HepG2 (cell line): ENCODE data around the gene FETUB. TPM values are rescaled to one million over a fixed set of nuclear protein-coding genes. Genes with fewer than 3 reads are reported as not detected.

ENCODE experiments used
- ATAC-seq: fragments of 200-7000 bp; cut with Tn5 transposase; 3 replicates; pipeline ENCODE4 v1.9.1; 2020; ENCODE audit warnings: mild to moderate bottlenecking, moderate library complexity
- BruUV-seq: library from RNA; stranded (reverse); fragments of 400-500 nt; replicated peaks from 2 replicates; lab custom pipeline; 2021; lab: Mats Ljungman, UMichigan
- CTCF ChIA-PET: fragments of 300-600 bp; formaldehyde crosslinking; extraction: SDS; loops from one replicate; lab custom pipeline; 2021; ENCODE audit warnings: low total read pairs, inconsistent platforms, low intra/inter-chr PET ratio; lab: Yijun Ruan, JAX
- POLR2A ChIA-PET: fragments of 350-600 bp; sonication (Branson Sonifier 250); formaldehyde crosslinking; loops from one replicate; lab custom pipeline; 2020; ENCODE audit warnings: antibody characterized with exemption, inconsistent platforms; lab: Yijun Ruan, JAX
- DNase-seq: peaks from one replicate; pipeline ENCODE4 v3.0.0-alpha.2; 2015; ENCODE audit warnings: low spot score
- FAIRE-seq: peaks from 3 replicates; lab custom pipeline; 2011; peaks lifted over from hg19 to GRCh38; lab: Jason Lieb, UNC
- H2AFZ ChIP-seq: one replicate; pipeline ENCODE4 v1.6.1; 2011; ENCODE audit warnings: low read length, inconsistent platforms
- H3K27ac ChIP-seq: fragments of 300-600 bp; 3 replicates; pipeline ENCODE4 v1.8.0; 2011; ENCODE audit warnings: mixed run types, mild to moderate bottlenecking, mixed read lengths, low read length, inconsistent platforms; ENCODE audit not compliant: insufficient read depth; ENCODE audit errors: extremely low read length
- H3K27me3 ChIP-seq, 2 experiments: fragments of 200-600 bp in 1 of 2; 2 replicates in 1 of 2; 3 replicates in 1 of 2; pipeline versions ENCODE4 v1.6.0 to v1.8.0; 2011; ENCODE audit warnings: low read length in 2 of 2, mild to moderate bottlenecking in 2 of 2, moderate library complexity in 2 of 2, inconsistent platforms in 1 of 2; ENCODE audit not compliant: insufficient read depth in 2 of 2, control insufficient read depth in 1 of 2
- H3K36me3 ChIP-seq, 2 experiments: fragments of 200-600 bp in 1 of 2; replicated peaks in 1 of 2; 2 replicates in 1 of 2; 3 replicates in 1 of 2; pipeline versions ENCODE4 v1.5.1 to v1.8.0; 2011; ENCODE audit warnings: low read length in 2 of 2, inconsistent platforms in 1 of 2; ENCODE audit not compliant: insufficient read depth in 2 of 2, control insufficient read depth in 1 of 2
- H3K4me1 ChIP-seq: 2 replicates; pipeline ENCODE4 v1.5.1; 2012; ENCODE audit warnings: low read length, inconsistent platforms; ENCODE audit not compliant: insufficient read depth
- H3K4me2 ChIP-seq: 2 replicates; pipeline ENCODE4 v1.6.0; 2011; ENCODE audit warnings: low read depth, low read length, inconsistent platforms
- H3K4me3 ChIP-seq, 3 experiments: fragments of 200-600 bp in 1 of 3; sonication (generic), shearing (Covaris generic) in 1 of 3; replicated peaks in 1 of 3; 2 replicates each; pipeline ENCODE4 v1.5.1; 2011 to 2016; ENCODE audit warnings: low read length in 3 of 3, inconsistent platforms in 2 of 3, low read depth in 2 of 3, mild to moderate bottlenecking in 2 of 3, control low read depth in 1 of 3, mixed read lengths in 1 of 3; ENCODE audit not compliant: insufficient read depth in 1 of 3
- H3K79me2 ChIP-seq: one replicate; pipeline ENCODE4 v1.6.1; 2011; ENCODE audit warnings: low read length, inconsistent platforms; ENCODE audit not compliant: insufficient read depth
- H3K9ac ChIP-seq: 2 replicates; pipeline ENCODE4 v1.6.0; 2011; ENCODE audit warnings: mild to moderate bottlenecking, low read depth, low read length, inconsistent platforms; ENCODE audit not compliant: insufficient read depth
- H3K9me3 ChIP-seq: 2 replicates; pipeline ENCODE4 v1.5.1; 2012; ENCODE audit warnings: mild to moderate bottlenecking, low read length
- H4K20me1 ChIP-seq: 2 replicates; pipeline ENCODE4 v1.6.0; 2011; ENCODE audit warnings: inconsistent platforms, mild to moderate bottlenecking, low read length, moderate library complexity; ENCODE audit not compliant: insufficient read depth
- ARID2 ChIP-seq: sonication (generic); formaldehyde crosslinking; IDR thresholded peaks from 2 replicates; pipeline ENCODE4 v1.8.1; 2022; ENCODE audit warnings: mild to moderate bottlenecking, missing genetic modification reagents, borderline replicate concordance
- CBX1 ChIP-seq: IDR thresholded peaks from one replicate; pipeline ENCODE4 v1.6.1; 2016; ENCODE audit warnings: antibody characterized with exemption, low read depth
- MZF1 ChIP-seq: sonication (generic); formaldehyde crosslinking; IDR thresholded peaks from 2 replicates; pipeline ENCODE4 v1.8.1; 2023; ENCODE audit warnings: mild to moderate bottlenecking, missing genetic modification reagents, borderline replicate concordance
- RBAK ChIP-seq: sonication (generic); formaldehyde crosslinking; IDR thresholded peaks from 2 replicates; pipeline ENCODE4 v1.5.1; 2020; ENCODE audit warnings: mild to moderate bottlenecking, missing genetic modification reagents
- RBFOX2 ChIP-seq: fragments of 200-400 bp; formaldehyde crosslinking; IDR thresholded peaks from 2 replicates; pipeline ENCODE4 v1.6.1; 2017; ENCODE audit warnings: low read depth, mild to moderate bottlenecking, low read length
- RBM39 ChIP-seq: fragments of 200-400 bp; formaldehyde crosslinking; IDR thresholded peaks from one replicate; pipeline ENCODE4 v1.6.1; 2018; ENCODE audit warnings: antibody characterized with exemption, mild to moderate bottlenecking, low read depth, low read length; ENCODE audit not compliant: poor library complexity, severe bottlenecking
- REPIN1 ChIP-seq: sonication (generic); formaldehyde crosslinking; IDR thresholded peaks from 2 replicates; pipeline ENCODE4 v1.8.0; 2022; ENCODE audit warnings: missing genetic modification reagents, low read depth, mild to moderate bottlenecking, borderline replicate concordance
- RERE ChIP-seq: IDR thresholded peaks from 2 replicates; pipeline ENCODE4 v1.6.1; 2016; ENCODE audit warnings: low read depth, missing genetic modification reagents, missing compliant biosample characterization
- YEATS2 ChIP-seq: sonication (generic); formaldehyde crosslinking; IDR thresholded peaks from 2 replicates; pipeline ENCODE4 v1.4.0; 2020; ENCODE audit warnings: missing genetic modification reagents, borderline replicate concordance
- ZNF180 ChIP-seq: sonication (generic); formaldehyde crosslinking; IDR thresholded peaks from 2 replicates; pipeline ENCODE4 v1.4.0; 2020; ENCODE audit warnings: low read depth, missing genetic modification reagents, borderline replicate concordance
- ZNF224 ChIP-seq: sonication (generic); formaldehyde crosslinking; IDR thresholded peaks from 2 replicates; pipeline ENCODE4 v1.5.0; 2020; ENCODE audit warnings: mild to moderate bottlenecking, missing genetic modification reagents
- ZNF333 ChIP-seq: sonication (generic); formaldehyde crosslinking; IDR thresholded peaks from 2 replicates; pipeline ENCODE4 v1.4.0; 2020; ENCODE audit warnings: mild to moderate bottlenecking, missing genetic modification reagents, borderline replicate concordance
- ZNF468 ChIP-seq: sonication (generic); formaldehyde crosslinking; IDR thresholded peaks from 2 replicates; pipeline ENCODE4 v1.8.0; 2022; ENCODE audit warnings: mild to moderate bottlenecking, moderate library complexity, missing genetic modification reagents
- ZNF512 ChIP-seq: sonication (generic); formaldehyde crosslinking; IDR thresholded peaks from 2 replicates; pipeline ENCODE4 v1.4.0; 2020; ENCODE audit warnings: mild to moderate bottlenecking, missing genetic modification reagents
- ZNF674 ChIP-seq: sonication (generic); formaldehyde crosslinking; IDR thresholded peaks from 2 replicates; pipeline ENCODE4 v1.5.0; 2020; ENCODE audit warnings: low read depth, mild to moderate bottlenecking, missing genetic modification reagents
- ZNF780A ChIP-seq: sonication (generic); formaldehyde crosslinking; IDR thresholded peaks from 2 replicates; pipeline ENCODE4 v1.8.0; 2022; ENCODE audit warnings: mild to moderate bottlenecking, missing genetic modification reagents, moderate library complexity
- WGBS: methylation state at CpG from one replicate; pipeline ENCODE4 v1.1.6; 2017; ENCODE audit warnings: low lambda C conversion rate; 5-methylcytosine and 5-hydroxymethylcytosine counted together
- in situ Hi-C: cut with HindIII; loops from 2 replicates; pipeline ENCODE4 v1.10.0; 2017; ENCODE audit warnings: low pct_unique_long_range_greater_than_20kb; ENCODE audit not compliant: extremely low pct_ligation_motif_present
- intact Hi-C: fragments of 100-400 bp; cut with micrococcal nuclease; formaldehyde crosslinking; loops from one replicate; pipeline ENCODE4 v1.10.0; 2022; ENCODE audit not compliant: unreplicated experiment
- polyA plus RNA-seq, 8 experiments: library from polyadenylated mRNA; depleted of rRNA in 3 of 8; stranded (reverse) in 7 of 8; unstranded in 1 of 8; fragments of >200 nt; fragmentation: Illumina TruSeq in 4 of 8; extraction: Trizol in 4 of 8; gene quantifications; 2 replicates each; pipeline versions ENCODE4 v1.2.1 to v1.2.3, GENCODE V29; 2011 to 2016; ENCODE audit warnings: low read depth in 4 of 8, missing spikeins in 1 of 8, mixed read lengths in 1 of 8; ENCODE audit not compliant: insufficient read depth in 1 of 8
- total RNA-seq, 5 experiments: library from RNA; depleted of rRNA; stranded (reverse); fragments of >200 nt; fragmentation: Illumina TruSeq; extraction: Trizol; gene quantifications; 2 replicates each; pipeline ENCODE4 v1.2.3, GENCODE V29; 2016; ENCODE audit warnings: low read depth in 1 of 5

FETUB gene
- total and polyA plus RNA-seq, 2 of the 13 experiments (the other 11 are each of a cell fraction or from before 2014, with no cell fraction given): 2.1 to 4.4 TPM

GRCh38 chr3:186683979-186684378 lies 43.8 kb downstream of the FETUB start:
- no peaks in the 10 kb centered on the region for H3K36me3 ChIP-seq
- H3K27me3 ChIP-seq: no peaks in the 10 kb centered on the region; a peak in 1 of 5 replicates
- H3K79me2 ChIP-seq: no peaks in the 10 kb centered on the region
- ChIA-PET CTCF (no interaction called here), POLR2A (interaction anchor here (1.9 kb wide), 1 partner anchor 67 kb away, joined by 5 read pairs; no protein-coding TSS in a partner anchor)
- no peak for ATAC-seq
- H3K9ac ChIP-seq: no peak overlapping the region
- BruUV-seq: no TSS peak
- no peak overlapping the region for H3K27ac ChIP-seq
- intact Hi-C loops: no loop called here
- WGBS: 56% methylated on average over 3 of the region's 3 CpGs
- no peak overlapping the region for H3K4me2 ChIP-seq
- H2AFZ ChIP-seq: no peak overlapping the region
- H3K4me1 ChIP-seq: peaks cover 29% of the 10 kb centered on the region
- no peaks in the 10 kb centered on the region for H3K9me3 ChIP-seq
- H3K4me3 ChIP-seq: no peak overlapping the region
- no peak for FAIRE-seq
- in situ Hi-C loops: no loop called here
- no peaks in the 10 kb centered on the region for H4K20me1 ChIP-seq
- no peak for DNase-seq
- TF ChIP-seq CBX1 (no peak), RBFOX2 (no peak), ZNF512 (CRISPR knock-in tag) (no peak), ZNF180 (CRISPR knock-in tag) (no peak), ZNF468 (CRISPR knock-in tag) (no peak), ARID2 (CRISPR knock-in tag) (no peak), RERE (CRISPR knock-in tag) (no peak), MZF1 (no peak), YEATS2 (no peak), RBAK (no peak), ZNF333 (CRISPR knock-in tag) (no peak), RBM39 (no peak), REPIN1 (CRISPR knock-in tag) (no peak), ZNF780A (CRISPR knock-in tag) (no peak), ZNF674 (CRISPR knock-in tag) (no peak), ZNF224 (CRISPR knock-in tag) (no peak)
